Muscle layer of colon (tissue), 2 donors: ENCODE measurements around the gene MPP2.
"Not testable (repeated sequence)": the region's sequence is repeated elsewhere in the genome, so short reads cannot be mapped to it uniquely, and the experiment has no call there.

Experiments
- H3K27ac ChIP-seq: one replicate; pipeline ENCODE4 v1.7.0; 2013; ENCODE audit warnings: low read depth, mild to moderate bottlenecking, low read length, moderate library complexity
- H3K27me3 ChIP-seq, 2 donors: one replicate each; pipeline ENCODE4 v1.7.0; 2013; ENCODE audit warnings: low read length in 2 of 2, mild to moderate bottlenecking in 2 of 2; ENCODE audit not compliant: insufficient read depth in 2 of 2, control insufficient read depth in 1 of 2
- H3K36me3 ChIP-seq: one replicate; pipeline ENCODE4 v1.7.0; 2013; ENCODE audit warnings: mild to moderate bottlenecking, low read length; ENCODE audit not compliant: insufficient read depth
- H3K4me1 ChIP-seq: one replicate; pipeline ENCODE4 v1.7.0; 2013; ENCODE audit warnings: mild to moderate bottlenecking, low read length; ENCODE audit not compliant: insufficient read depth
- H3K4me3 ChIP-seq, 2 donors: one replicate each; pipeline ENCODE4 v1.7.0; 2013; ENCODE audit warnings: low read length in 2 of 2, low read depth in 1 of 2, mild to moderate bottlenecking in 1 of 2, moderate library complexity in 1 of 2
- H3K9ac ChIP-seq: one replicate; pipeline ENCODE4 v1.7.0; 2013; ENCODE audit warnings: low read length
- H3K9me3 ChIP-seq: one replicate; pipeline ENCODE4 v1.7.0; 2013; ENCODE audit warnings: mild to moderate bottlenecking, low read length
- donor health status: abdominal sarcoma.
- donor health status: Adenocarcinoma of cecum.

The MPP2 gene

DNA sequence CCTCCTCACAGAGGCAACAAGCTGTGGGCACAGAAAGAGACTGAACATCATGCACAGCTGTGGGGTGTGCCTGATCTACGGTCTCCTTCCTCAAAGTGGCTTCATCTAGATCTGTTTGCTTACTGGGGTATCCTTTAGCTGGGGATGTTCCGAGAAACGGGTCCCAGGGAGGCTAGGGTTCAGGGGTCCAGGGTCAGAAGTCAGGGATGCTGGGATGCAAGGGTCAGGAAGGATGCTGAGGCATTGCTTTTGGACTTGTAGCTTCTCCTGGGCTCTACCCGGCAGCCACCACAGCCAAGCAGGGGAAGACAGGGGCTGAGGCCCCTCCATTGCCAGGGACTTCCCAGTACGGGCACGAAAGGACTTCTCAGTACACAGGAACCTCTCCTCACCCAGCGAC, 53.8 kb downstream of the MPP2 start:
- no peaks in the 10 kb centered on the region for H3K4me1 ChIP-seq

GRCh38 chr17:43852571-43852970, 54.8 kb downstream of the MPP2 start:
- no peak overlapping the region for H3K4me3 ChIP-seq
- H3K27me3 ChIP-seq = peaks cover 0 to 2% of the 10 kb centered on the region in 2 donors

More for the DNA sequence above, 53.8 kb downstream of the MPP2 start:
- no peak overlapping the region for H3K4me3 ChIP-seq
- no peaks in the 10 kb centered on the region for H3K9me3 ChIP-seq
- no peak overlapping the region for H3K9ac ChIP-seq
- H3K27me3 ChIP-seq = peaks cover 0 to 10% of the 10 kb centered on the region in 2 donors
- no peak overlapping the region for H3K27ac ChIP-seq
- no peaks in the 10 kb centered on the region for H3K36me3 ChIP-seq

GRCh38 chr17:43849116-43849515, 58.2 kb downstream of the MPP2 start:
- H3K4me1 ChIP-seq = no peaks in the 10 kb centered on the region
- H3K4me3 ChIP-seq = no peak overlapping the region
- H3K9me3 ChIP-seq = no peaks in the 10 kb centered on the region
- no peaks in the 10 kb centered on the region for H3K36me3 ChIP-seq
- no peak overlapping the region for H3K9ac ChIP-seq
- H3K27me3 ChIP-seq = peaks cover 0 to 4% of the 10 kb centered on the region in 2 donors
- no peak overlapping the region for H3K27ac ChIP-seq

More at GRCh38 chr17:43852571-43852970, 54.8 kb downstream of the MPP2 start:
- Histone ChIP-seq H3K9me3 (no peaks in the 10 kb centered on the region), H3K36me3 (no peaks in the 10 kb centered on the region), H3K4me1 (no peaks in the 10 kb centered on the region), H3K9ac (no peak overlapping the region), H3K27ac (no peak overlapping the region)

DNA sequence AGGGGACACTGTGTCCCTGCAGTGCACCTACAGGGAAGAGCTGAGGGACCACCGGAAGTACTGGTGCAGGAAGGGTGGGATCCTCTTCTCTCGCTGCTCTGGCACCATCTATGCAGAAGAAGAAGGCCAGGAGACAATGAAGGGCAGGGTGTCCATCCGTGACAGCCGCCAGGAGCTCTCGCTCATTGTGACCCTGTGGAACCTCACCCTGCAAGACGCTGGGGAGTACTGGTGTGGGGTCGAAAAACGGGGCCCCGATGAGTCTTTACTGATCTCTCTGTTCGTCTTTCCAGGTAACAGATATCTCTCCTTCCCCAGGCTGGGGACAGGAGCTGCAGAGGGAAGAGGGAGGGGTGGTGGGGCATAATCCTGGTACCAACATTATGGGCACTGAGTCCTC, 58.7 kb downstream of the MPP2 start:
- Histone ChIP-seq H3K36me3 (no peaks in the 10 kb centered on the region), H3K27me3 (peaks cover 0 to 5% of the 10 kb centered on the region in 2 donors), H3K9me3 (no peaks in the 10 kb centered on the region), H3K27ac (no peak overlapping the region), H3K4me3 (no peak overlapping the region), H3K4me1 (no peaks in the 10 kb centered on the region), H3K9ac (no peak overlapping the region)

DNA sequence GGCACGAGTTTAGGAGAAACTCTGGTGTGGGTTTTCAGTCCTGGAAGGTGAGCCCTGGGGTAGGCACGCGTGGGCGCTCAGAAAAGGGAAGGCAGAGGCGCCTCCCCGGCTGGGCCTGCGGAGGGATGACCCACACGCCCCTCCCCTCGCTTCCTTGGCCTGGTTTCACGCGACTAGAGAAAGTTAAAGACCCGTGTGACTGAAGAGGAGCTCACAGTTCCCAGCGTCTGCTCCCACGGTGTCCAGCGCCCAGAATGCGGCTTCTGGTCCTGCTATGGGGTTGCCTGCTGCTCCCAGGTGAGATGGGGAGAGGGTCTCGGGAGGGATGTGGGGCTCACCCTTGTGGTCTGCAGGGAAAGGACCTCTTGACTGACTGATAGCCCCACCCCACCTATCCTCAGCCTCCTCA, 60.4 kb downstream of the MPP2 start, which contains the start of gene CD300LG:
TSS of gene CD300LG (plus strand) at position 214 of the 409 bp plus-strand sequence. CDS start at position 255, 41 bp downstream.
- Histone ChIP-seq H3K36me3 (no peaks in the 10 kb centered on the region), H3K9ac (no peak within 1 kb of the TSS), H3K27me3 (peaks cover 0 to 5% of the 10 kb centered on the region in 2 donors), H3K4me1 (no peaks in the 10 kb centered on the region), H3K9me3 (no peaks in the 10 kb centered on the region), H3K4me3 (no peak within 1 kb of the TSS), H3K27ac (no peak within 1 kb of the TSS)

DNA sequence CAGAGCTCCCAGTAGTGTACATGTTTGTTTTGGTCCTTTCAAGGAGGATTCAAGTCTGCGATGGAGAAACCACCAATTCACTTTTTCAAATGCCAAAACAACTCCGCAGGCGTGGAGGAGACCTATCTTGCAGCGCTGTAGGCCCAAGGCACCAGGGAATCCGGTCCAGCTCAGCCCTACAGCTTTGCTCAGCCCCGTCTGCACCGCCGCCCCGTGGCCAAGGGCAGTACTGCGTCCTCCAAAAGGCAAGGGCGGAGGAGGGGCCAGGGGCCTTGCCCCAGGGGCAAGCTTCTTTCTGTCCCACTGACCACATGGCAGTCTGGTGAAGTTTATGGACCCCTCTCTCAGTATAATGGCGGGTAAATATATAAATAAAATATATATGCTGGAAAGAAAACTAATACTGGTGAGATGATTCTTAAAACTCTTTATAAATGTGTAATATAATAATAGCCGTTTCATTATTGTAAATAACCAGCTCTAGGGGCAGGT, 61.1 kb downstream of the MPP2 start:
- Histone ChIP-seq H3K4me3 (no peak overlapping the region), H3K36me3 (no peaks in the 10 kb centered on the region), H3K27me3 (peaks cover 0 to 5% of the 10 kb centered on the region in 2 donors), H3K4me1 (no peaks in the 10 kb centered on the region), H3K27ac (no peak overlapping the region), H3K9ac (no peak overlapping the region), H3K9me3 (no peaks in the 10 kb centered on the region)

GRCh38 chr17:43845766-43846165, 61.6 kb downstream of the MPP2 start:
- Histone ChIP-seq H3K9me3 (no peaks in the 10 kb centered on the region), H3K4me3 (no peak overlapping the region), H3K27ac (no peak overlapping the region), H3K9ac (no peak overlapping the region), H3K4me1 (no peaks in the 10 kb centered on the region), H3K27me3 (peaks cover 0 to 5% of the 10 kb centered on the region in 2 donors), H3K36me3 (no peaks in the 10 kb centered on the region)

DNA sequence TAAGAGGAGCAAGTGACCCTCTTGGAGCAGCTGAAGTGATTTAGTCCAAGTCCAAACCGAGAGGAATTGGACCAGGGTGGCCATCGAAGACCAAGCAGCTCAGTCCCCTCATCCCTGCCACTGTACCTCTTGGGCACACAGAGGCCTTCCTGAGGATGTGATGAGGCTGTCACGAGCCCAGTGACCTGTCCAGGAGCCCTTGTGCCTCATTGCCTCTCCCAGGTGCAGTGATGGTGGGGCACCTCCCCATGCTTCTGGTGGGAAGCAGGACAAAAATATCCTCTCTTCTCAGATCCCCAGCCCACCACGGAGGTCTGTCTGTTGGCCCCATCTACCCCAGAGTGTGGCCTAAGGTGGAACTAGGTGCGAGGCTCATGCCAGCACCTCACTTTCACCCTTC, 63.1 kb downstream of the MPP2 start:
- peaks cover 0 to 5% of the 10 kb centered on the region in 2 donors for H3K27me3 ChIP-seq

GRCh38 chr17:43842975-43843325, 64.4 kb downstream of the MPP2 start:
- Histone ChIP-seq H3K27ac (no peak overlapping the region), H3K4me1 (no peaks in the 10 kb centered on the region), H3K9ac (no peak overlapping the region), H3K27me3 (peaks cover 0 to 5% of the 10 kb centered on the region in 2 donors), H3K4me3 (no peak overlapping the region), H3K9me3 (no peaks in the 10 kb centered on the region), H3K36me3 (no peaks in the 10 kb centered on the region)

More for the DNA sequence above, 63.1 kb downstream of the MPP2 start:
- Histone ChIP-seq H3K36me3 (no peaks in the 10 kb centered on the region), H3K4me1 (no peaks in the 10 kb centered on the region), H3K27ac (no peak overlapping the region), H3K9ac (no peak overlapping the region), H3K4me3 (no peak overlapping the region), H3K9me3 (no peaks in the 10 kb centered on the region)

GRCh38 chr17:43842091-43842974, 65.0 kb downstream of the MPP2 start:
- not testable (repeated sequence) for H3K9ac ChIP-seq, H3K4me3 ChIP-seq, H3K36me3 ChIP-seq, H3K9me3 ChIP-seq, H3K27ac ChIP-seq, H3K4me1 ChIP-seq, H3K27me3 ChIP-seq

DNA sequence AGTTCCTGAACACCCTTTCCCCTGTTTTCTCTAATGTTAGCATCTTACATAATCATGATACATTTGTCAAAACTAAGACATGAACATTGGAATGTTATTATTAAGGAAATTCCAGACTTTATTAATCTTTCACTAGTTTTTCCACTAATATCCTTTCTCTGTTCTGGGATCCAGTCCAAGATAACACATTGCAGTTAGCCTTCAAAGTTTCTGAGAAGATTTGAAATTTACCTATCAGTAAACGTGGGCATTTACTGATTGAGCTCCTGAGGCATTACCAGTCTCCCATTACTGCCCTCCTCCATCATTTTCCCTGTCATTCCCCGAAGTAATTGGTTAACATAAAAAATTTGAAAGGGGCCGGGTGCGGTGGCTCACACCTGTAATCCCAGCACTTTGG, 66.1 kb downstream of the MPP2 start:
- Histone ChIP-seq H3K4me3 (no peak overlapping the region), H3K27me3 (peaks cover 0 to 5% of the 10 kb centered on the region in 2 donors), H3K27ac (no peak overlapping the region), H3K9ac (no peak overlapping the region), H3K4me1 (no peaks in the 10 kb centered on the region), H3K36me3 (no peaks in the 10 kb centered on the region), H3K9me3 (no peaks in the 10 kb centered on the region)
